ENCODE measurements around the gene ANKRD52. TPM values are rescaled to one million over a fixed set of nuclear protein-coding genes. Genes with fewer than 3 reads are reported as not detected.

Gene ANKRD52
- total and polyA plus RNA-seq, 2 of the 8 experiments (the other 6 are each of a cell fraction or from before 2014, with no cell fraction given): 14.0 to 36.3 TPM

DNA sequence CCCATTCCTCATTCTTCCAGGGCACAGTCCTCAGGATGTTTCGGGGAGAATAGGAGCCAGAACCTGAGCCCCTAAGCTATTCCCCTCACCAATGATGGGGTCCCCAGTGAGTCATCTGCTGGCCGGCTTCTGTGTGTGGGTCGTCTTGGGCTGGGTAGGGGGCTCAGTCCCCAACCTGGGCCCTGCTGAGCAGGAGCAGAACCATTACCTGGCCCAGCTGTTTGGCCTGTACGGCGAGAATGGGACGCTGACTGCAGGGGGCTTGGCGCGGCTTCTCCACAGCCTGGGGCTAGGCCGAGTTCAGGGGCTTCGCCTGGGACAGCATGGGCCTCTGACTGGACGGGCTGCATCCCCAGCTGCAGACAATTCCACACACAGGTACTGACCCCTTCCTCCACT lies 27.0 kb downstream of the ANKRD52 start (continued):
- TF ChIP-seq, protein P1, sequence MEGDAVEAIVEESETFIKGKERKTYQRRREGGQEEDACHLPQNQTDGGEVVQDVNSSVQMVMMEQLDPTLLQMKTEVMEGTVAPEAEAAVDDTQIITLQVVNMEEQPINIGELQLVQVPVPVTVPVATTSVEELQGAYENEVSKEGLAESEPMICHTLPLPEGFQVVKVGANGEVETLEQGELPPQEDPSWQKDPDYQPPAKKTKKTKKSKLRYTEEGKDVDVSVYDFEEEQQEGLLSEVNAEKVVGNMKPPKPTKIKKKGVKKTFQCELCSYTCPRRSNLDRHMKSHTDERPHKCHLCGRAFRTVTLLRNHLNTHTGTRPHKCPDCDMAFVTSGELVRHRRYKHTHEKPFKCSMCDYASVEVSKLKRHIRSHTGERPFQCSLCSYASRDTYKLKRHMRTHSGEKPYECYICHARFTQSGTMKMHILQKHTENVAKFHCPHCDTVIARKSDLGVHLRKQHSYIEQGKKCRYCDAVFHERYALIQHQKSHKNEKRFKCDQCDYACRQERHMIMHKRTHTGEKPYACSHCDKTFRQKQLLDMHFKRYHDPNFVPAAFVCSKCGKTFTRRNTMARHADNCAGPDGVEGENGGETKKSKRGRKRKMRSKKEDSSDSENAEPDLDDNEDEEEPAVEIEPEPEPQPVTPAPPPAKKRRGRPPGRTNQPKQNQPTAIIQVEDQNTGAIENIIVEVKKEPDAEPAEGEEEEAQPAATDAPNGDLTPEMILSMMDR (IDR thresholded peaks at IDR 0.05; ENCODE audit: control extremely low read depth in 1 of 3, insufficient read depth in 1 of 3, low read depth in 1 of 3, low read length in 3 of 3): no peak
- no peak for TF ChIP-seq CHD2 (IDR thresholded peaks at IDR 0.05; ENCODE audit: low read length)
- TF ChIP-seq ZNF274 (IDR thresholded peaks at IDR 0.05; ENCODE audit: borderline replicate concordance, extremely low read depth, low read length): no peak
- no peak for TF ChIP-seq EP300 (IDR thresholded peaks at IDR 0.05; ENCODE audit: borderline replicate concordance in 1 of 2, low read depth in 2 of 2, low read length in 2 of 2)
- TF ChIP-seq BRCA1 (IDR thresholded peaks at IDR 0.05; ENCODE audit: low read depth, low read length): no peak
- TF ChIP-seq CBX5 (IDR thresholded peaks at IDR 0.05; ENCODE audit: low read depth, low read length): no peak

Measured in H1 (cell line).